OCI-LY1 (cell line): ENCODE results near the gene KCNN3.

Experiments used
- CTCF ChIP-seq: fragments of 200-600 bp; sonication (generic), shearing (Covaris generic); IDR thresholded peaks from 2 replicates; pipeline ENCODE4 v1.5.1; 2017; ENCODE audit warnings: mild to moderate bottlenecking, antibody characterized with exemption, low read length, moderate library complexity, mixed read lengths
- EZH2 ChIP-seq: fragments of 200-600 bp; sonication (generic), shearing (Covaris generic); IDR thresholded peaks from 2 replicates; pipeline ENCODE4 v1.8.0; 2017; ENCODE audit warnings: borderline replicate concordance, mixed run types, mild to moderate bottlenecking, antibody characterized with exemption, low read length, moderate library complexity, mixed read lengths

- no peak for TF ChIP-seq CTCF
- TF ChIP-seq EZH2, result no peak
Measured at GRCh38 chr1:154874465-154874864, 4.4 kb upstream of the KCNN3 start.
